Measurements from ENCODE around the gene HIPK2.

- TF ChIP-seq, protein P1, sequence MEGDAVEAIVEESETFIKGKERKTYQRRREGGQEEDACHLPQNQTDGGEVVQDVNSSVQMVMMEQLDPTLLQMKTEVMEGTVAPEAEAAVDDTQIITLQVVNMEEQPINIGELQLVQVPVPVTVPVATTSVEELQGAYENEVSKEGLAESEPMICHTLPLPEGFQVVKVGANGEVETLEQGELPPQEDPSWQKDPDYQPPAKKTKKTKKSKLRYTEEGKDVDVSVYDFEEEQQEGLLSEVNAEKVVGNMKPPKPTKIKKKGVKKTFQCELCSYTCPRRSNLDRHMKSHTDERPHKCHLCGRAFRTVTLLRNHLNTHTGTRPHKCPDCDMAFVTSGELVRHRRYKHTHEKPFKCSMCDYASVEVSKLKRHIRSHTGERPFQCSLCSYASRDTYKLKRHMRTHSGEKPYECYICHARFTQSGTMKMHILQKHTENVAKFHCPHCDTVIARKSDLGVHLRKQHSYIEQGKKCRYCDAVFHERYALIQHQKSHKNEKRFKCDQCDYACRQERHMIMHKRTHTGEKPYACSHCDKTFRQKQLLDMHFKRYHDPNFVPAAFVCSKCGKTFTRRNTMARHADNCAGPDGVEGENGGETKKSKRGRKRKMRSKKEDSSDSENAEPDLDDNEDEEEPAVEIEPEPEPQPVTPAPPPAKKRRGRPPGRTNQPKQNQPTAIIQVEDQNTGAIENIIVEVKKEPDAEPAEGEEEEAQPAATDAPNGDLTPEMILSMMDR (IDR thresholded peaks at IDR 0.05) = no peak
- peak in 1 of 4 donors; percentile 26 for TF ChIP-seq POLR2AphosphoS5 (IDR thresholded peaks at IDR 0.05)
These were observed 1.2 kb downstream of the HIPK2 start for GRCh38 chr7:139776486-139777132.
